NCI-H774 (cell line): ENCODE measurements around the gene IRGC.

Source experiments
- DNase-seq: peaks from one replicate; lab custom pipeline; 2025; lab: John Stamatoyannopoulos, UW

The IRGC gene

DNA sequence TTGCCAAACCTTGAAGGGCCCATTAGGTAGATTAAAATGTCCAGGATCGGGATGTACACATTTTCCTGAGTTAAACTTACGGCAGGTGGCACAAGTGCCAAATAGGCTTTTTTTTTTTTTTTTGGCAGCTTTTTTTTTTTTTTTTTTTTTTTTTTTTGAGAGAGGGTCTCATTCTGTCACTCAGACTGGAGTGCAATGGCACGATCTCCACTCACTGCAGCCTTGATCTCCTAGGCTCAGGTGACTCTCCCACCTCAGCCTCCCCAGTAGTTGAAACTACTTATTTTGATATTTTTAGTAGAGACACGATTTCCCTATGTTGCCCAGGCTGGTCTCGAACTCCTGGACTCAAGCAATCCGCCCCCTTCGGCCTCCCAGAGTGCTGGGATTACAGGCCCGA, 9.0 kb downstream of the IRGC start:
- no peak for DNase-seq

DNA sequence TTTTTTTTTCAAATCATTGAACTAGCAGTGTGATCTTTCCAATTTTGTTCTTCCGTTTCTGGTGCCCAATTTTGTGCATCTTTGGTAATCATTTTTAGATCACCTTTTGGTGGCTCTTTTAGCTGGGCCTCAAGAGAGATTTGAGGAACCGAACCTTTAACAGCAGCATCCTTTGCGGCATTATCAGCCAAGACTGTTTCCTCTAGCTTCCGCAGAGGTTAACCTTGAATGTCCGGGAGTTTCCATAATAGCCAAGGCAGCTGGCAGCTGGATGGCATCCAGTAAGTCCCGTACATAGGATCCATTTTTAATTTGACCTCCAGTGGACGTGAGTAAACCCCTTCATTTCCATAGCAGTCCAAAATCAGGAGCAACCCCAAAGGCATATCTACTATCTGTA, 9.6 kb downstream of the IRGC start:
- DNase-seq, result no peak

DNA sequence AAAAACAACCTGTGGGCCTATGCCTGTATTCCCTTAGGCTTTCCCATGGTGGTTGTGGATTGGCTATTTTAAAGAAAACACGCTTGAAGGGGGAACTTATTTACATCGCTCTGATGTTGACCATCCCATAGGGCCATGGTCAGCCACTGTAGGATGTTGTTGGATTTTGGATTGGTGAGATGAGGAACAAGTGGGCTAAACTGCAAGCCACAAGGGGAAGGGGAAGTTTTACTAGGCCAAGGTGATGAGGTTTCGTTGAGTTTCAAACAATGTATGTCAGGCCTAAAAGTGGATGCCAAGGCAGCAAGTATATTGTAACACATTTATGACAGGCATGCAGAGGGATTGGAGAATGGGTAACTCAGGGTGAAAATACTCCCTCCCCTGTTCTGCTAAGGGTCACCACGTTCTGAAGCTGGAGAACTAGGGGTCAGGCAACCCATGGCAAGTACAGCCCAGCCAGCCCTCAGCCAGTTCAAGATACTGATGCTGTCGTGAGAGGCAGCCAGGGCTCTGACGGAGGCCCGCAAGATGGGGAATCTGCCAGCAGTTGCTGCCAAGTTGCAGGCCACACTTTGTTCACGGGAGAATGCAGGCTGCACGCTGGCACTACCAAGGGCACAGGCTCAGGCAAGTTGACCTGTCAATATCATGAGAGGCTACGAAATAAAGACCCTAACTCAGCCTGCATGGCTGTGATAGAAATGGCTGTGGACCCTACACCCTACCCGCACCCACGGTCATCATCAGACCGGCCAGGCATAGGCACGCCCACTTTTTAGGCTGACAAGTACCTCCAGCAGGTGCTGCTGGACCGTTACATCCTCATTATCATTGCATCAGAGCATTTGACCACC, 11.1 kb downstream of the IRGC start:
- DNase-seq, result no peak

DNA sequence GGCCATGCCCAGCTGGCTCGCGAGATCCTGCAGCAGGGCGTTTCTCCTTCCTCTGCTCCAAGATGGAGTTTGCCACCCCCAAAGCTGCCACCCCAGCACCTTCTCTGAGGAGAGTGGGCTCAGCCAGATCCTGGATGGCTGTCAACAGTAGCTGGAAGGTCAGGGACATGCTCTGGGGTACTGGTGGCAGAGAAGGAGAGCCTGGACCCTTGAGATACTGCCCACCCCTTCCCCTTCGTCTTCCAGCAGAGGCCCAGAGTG, 11.6 kb downstream of the IRGC start:
- no peak for DNase-seq

DNA sequence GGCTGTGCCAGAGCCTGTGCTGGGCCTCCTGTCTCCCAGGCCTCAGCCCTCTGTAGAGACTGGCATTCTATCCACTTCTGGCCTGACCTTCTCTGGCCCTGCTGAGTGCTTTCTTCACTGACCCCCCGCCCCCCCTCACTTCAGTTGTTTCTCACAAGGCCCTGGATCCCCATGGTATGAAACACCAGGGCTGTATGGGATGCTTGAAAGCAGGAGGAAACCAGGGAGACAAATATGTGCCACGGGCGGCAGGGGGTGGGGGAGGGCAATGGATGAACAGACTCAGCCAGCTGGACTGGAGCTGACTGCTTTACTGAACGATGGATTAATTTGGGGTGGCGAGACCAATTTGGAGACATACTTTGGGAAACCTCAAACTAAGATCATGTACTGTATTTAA, 14.0 kb downstream of the IRGC start:
- DNase-seq, result no peak

DNA sequence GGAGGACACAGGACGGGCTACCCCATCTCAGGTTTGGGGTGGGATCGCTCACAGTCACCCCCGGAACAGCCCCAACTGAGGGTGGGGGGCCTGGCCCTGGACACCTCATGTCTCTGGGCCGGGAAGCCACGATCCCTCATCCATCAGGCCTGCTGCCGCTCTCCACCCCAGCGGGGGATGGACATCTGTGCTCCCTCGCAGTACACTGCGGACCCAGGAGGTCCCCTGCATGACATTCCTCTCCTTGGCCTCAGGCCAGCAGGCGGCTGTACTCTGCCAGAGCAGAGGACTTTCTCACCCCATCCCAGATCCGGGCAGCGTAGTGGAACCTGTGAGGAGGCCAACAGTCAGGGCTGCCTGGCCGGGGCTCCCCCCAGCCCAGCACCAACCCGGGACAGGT, 15.5 kb downstream of the IRGC start:
- DNase-seq, result no peak

DNA sequence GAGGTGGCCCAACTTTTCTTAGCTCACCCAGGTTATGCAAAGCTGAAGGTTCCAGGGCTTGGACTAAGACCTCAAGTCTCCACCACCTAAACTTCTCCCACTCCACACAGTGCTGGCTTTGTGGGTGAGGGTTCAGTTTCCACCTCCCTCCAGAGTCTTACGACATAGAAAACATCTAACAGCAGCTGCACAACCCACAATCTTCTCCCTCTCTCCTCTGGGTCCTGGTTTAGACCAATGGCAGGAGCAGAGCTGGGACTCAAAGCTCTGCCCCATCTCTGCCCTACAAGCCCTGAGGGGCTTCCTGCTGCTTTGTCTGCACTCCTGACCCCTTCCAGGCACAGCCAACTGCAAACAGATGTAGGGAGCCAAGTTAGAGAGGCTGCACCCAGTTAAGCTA, 16.0 kb downstream of the IRGC start:
- DNase-seq, result no peak

DNA sequence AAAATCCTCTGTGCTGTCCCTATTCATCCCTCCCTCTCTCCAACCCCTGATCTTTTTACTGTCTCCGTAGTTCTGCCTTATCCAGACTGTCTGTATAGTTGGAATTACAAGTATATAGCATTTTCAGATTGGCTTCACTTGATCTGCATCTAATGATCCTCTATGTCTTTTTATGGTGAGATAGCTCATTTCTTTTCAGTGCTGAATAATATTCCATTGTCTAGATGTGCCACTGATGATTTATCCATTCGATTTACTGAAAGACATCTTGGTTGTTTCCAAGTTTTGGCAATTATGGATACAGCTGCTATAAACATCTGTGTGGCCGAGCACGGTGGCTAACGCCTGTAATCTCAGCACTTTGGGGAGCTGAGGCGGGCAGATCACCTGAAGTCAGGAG, 19.1 kb downstream of the IRGC start:
- no peak for DNase-seq

DNA sequence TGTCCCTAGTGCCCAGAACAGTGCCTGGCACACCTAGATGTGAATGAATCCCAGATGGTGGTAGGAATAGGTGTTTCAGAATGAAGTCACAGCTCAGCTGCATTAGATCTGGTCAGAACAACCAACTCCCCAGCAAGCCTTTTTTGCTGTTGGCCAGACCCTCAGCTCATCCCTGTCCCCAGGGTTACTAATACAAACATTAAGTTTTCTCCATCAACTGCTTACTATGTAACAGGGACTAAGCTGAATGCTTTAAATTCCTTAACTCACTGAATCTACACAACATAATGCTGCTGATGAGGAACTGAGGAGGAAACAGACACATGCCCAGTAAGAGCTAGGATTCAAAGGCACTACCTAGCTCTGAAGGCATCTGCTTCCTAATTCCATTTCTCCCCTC, 20.1 kb downstream of the IRGC start:
- DNase-seq, result no peak

DNA sequence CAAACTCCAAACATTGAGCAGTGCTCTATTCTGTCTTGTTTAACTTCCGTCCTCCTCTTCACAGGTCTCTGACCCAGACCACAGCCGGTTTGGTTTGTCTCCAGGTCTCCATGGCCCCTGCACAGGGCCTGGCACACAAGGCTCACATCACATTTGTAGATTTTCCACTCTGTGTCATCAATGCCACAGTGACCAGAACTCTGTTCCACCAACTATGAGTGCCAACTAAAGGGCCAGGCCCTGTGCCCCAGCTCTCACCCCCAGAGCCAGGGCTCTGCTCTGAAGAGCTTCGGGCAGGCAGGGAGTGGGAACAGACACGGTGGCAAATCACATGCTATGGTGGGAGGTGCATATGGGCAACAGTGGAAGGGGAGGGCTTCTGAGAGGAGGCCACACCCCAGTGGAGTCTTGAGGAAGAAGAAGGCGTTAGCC, 22.9 kb downstream of the IRGC start:
- DNase-seq, result no peak

DNA sequence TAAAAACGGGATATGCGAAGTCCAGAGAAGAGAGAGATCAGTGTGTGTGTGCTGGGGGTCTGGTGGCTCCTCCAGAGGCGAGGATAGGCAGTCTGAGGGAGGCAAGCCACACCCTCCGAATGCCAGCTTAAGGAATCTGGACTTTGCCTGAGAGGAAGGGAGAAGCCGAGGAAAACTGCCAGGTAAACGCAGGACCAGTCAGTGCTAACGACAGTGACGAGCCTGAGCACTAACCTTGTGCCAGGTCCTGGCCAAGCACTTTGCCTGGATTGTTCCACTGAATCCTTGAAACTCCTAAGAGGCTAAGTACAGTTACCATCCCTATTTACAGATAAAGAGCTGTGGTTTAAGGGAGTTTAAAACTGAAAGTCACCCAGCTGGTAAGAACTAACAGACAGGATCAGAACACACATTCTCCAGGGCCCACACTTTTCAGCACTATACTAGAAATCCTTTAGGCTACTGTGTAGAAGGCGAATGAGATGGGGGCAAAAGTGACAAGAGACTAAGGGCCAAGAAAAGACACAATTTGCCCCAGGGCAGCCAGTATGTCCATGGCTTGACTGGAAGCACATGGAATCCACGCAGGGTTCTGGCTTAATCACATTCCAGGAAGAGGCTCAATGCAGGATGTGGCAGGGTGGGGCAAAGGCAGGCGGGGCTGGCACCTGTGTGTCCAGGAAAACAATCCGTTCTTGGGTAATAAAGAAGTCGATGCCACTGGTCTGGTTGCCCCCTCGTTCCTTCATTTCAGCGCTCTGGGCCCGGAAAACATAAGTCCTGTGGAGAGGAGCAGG, 23.8 kb downstream of the IRGC start:
- no peak for DNase-seq

DNA sequence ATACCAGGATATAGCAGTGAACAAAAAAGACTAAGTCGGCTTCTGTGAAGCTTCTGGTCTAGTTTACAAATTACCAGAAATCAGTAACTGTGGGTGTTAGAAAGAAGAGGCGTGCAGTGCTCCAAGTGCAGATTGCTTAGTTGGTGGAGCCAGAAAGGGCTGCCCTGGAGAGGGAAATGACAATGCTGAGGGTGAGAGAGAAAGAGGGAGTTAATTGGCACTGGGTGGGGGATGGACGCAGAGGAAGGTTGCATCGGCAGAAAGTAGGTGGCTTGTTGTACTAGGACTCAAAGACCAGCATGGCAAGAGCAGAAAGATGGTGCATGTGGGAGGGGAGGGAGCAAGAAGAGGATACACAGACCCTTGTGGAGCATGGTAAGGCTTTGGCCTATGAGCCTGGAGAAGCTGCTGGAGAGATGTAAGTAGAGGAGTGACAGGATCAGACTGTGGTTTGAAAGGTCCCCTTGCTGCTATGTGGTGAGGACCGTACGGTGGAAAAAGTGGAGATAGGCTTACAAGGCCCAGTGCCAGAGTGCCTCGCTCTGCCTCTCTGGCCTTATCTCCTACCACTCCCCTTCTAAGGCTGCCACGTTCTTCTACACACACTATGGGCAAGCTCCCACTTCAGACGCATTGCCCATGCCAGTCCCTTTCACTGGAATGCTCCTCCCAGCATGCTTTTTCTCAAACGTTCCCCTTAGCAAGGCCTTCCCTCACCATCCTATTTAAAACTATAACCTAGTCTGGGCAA, 25.4 kb downstream of the IRGC start:
- no peak for DNase-seq

DNA sequence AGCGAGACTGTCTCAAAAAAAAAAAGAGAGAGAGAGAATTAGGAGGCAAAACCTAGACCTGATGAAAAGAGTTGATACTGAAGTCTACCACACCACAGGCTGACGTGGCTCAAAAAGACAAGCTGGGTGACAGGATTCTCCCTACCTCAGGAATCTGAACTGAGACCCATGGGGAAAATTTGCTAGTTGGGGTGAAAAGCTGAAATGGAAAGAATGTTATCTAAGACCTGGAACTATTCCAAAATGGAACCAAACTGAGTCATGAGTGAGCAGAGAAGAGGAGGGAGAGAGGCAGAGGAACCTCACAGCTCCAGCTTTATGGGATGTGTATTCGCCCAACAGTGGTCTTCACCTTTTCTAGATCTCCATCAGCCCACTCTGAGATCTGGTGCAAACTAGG, 27.2 kb downstream of the IRGC start:
- no peak for DNase-seq

DNA sequence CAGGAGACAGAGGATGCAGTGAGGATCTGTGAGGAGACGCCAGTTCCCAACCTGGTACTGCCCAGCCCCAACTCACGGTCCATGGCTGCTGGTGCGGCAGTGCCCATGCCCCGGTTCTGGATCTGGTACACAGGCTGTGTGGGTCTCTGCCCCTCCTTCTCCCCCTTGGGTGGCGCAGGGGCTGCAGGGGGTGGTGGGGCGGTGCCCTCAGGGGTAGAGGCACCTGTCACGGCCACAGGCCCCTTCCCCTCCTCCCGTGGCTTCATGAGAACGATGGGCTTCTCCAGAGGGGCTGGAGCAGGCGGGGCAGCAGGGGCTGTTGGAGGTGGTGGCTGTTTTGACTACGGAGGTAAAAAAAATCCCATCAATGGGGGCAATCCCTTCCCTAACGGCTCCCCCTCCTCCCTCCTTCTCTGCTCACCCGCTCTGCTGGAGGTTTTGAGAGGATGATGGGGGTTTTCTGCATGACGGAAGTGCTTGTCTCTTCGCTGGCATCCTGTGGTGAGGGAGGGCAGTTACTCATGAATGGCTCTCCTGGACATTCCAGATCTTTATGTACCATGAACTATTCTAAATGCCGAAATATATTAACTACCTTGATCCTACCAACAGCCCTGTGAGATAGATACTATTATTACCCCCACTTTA, 31.8 kb downstream of the IRGC start:
- DNase-seq, result no peak

DNA sequence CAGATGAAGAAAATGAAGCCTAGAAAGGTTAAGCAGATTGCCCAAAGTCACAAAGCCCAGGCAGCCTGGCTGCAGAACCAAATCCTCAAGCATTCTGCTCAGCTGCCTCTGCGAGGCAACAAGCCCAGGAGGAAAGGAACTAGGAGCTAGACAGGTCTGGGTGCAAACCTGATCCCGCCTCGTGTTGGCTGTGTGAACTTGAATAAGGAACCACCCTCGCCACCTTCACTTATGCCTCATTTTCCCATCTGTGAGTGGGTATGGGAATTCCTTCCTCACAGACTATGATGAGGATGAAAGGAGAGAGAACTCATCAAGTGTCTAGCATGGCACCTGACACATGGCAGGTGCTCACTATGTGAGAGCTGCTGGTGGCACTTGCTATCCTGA, 32.3 kb downstream of the IRGC start:
- DNase-seq, result no peak

DNA sequence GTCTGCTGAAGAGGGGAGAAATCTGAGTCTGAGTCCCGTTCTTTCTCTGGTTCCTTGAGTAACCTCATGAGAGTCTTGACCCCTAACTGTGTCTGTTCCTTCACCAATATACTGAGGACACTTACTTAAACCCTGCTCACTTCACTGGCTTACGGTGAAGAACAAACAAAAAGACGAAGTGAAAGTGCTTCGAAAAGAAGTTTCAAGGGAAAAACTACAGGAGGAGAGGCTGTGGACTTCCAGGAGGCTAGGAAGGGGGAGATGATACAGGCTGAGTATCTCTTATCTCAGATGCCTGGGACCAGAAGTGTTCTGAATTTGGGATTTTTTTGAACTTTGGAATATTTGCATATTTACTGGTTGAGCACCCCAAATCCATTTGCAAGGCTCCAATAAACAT, 32.8 kb downstream of the IRGC start:
- DNase-seq, result no peak

DNA sequence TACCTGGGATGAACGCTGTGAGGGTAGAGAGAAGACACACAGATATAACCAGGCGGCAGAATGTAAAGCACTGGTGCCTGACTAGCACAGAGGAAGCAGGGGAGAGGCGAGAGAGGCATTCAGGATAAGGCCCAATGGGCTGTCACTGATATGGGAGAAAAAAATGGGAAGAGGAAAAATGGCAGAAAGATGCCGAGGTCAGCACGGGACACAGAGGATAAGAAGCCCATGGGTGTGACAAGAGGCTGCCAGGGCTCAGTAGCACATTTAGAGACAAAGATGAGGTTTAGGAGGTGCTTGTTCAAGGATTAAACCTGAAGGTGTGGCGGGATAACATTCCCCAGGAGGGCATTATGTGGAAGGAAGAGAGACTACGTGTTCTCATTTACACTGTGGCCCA, 33.3 kb downstream of the IRGC start:
- no peak for DNase-seq

DNA sequence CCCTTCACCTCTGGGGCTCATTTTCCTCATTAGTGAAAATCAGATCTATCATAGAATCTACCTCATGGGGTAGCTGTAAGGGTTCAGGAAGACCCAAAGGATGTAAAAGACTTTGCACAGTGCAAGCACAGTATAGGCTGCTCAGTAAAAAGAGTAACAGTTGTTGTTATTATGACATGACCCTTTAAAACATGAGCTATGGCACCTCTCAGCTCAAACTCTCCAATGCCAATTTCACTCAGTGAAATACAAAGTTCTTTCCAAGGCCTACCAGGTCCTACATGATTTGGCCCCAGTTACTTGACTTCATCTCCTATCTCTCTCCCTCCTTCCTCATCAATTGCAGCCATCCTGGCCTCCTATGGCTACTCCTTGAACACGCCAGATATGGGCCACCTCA, 34.0 kb downstream of the IRGC start:
- no peak for DNase-seq

DNA sequence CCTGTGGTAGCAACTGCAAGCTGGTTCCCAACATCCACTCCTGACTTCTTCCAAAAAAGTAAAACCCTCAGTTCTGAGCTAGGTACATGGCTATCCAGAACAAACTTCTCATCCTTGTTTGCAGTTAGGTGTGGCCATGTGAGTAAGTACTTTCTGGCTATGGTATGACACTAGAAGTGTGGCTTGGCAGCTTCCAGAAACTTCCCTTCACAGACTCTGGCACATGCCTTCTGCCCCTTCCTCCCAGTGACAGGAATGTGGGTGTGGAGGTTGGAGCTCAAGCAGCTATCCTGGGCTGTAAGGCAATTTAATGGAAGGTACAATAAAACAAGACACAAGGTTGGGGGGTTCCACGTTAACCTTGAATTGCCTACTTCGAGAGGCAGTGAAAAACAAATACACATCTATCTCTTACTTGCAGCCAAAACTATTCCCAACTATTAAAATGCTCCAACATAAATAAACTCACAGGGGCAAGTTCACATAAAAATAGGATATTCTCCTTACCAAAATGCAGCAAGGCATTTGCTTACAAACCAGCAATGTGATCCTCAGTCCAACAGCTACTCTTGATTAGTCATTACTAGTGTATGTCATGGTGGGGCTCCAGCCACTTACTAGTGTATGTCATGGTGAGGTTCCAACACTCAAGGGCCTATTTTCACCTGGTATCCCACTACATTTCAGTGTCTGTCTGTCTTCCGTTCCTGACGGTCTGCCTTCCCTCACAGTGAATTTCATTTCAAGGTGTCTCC, 35.8 kb downstream of the IRGC start:
- no peak for DNase-seq

DNA sequence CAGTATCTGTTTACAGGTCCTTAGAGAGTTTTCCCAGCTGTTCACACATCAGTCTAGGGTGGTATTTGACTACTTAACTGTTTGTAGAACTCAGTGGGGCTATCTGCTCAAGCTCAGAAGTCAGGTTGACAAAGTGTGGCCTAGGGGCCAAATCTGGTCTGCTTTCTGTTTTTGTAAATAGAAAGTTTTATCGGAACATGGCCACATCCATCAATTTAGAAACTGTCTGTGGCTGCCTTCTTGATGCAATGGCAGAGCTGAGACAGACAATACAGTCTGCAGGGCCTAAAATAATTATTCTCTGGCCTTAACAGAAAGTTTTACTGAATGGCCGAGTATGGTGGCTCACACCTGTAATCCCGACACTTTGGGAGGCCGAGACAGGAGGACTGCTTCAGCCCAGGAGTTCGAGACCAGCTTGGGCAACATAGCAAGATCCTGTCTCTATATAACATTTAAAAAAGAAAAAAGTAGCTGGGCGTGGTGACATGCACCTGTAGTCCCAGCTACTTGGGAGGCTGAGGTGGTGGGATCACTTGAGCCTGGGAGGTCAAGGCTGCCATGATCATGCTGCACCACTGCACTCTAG, 36.5 kb downstream of the IRGC start:
- DNase-seq, result no peak

DNA sequence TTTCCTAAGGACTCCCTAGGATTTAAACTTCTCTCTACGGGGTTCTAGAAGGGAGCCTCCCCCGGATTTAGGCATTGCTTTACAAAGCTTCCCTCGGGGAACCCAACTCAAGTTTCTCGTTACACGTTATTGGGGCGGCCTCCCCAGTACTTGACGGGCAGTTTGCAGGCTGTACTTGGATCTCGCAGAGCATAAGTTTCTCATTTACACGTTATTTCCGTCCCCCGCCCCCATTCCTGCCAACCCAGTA, 38.3 kb downstream of the IRGC start:
- DNase-seq, result no peak
